Suprapubic skin (tissue), 4 donors: Measurements from ENCODE around the gene MAD1L1. TPM values are rescaled to one million over a fixed set of nuclear protein-coding genes. Genes with fewer than 3 reads are reported as not detected.

Source experiments
- DNase-seq, 2 donors: peaks; one replicate each; pipeline ENCODE4 v3.0.0-alpha.2; 2019; ENCODE audit warnings: low spot score in 2 of 2
- H3K27ac ChIP-seq: fragments of 200-600 bp; sonication (generic); one replicate; pipeline ENCODE4 v1.5.1; 2019
- H3K27me3 ChIP-seq: fragments of 200-600 bp; sonication (generic); one replicate; pipeline ENCODE4 v1.5.1; 2019
- H3K36me3 ChIP-seq: fragments of 200-600 bp; sonication (generic); one replicate; pipeline ENCODE4 v1.5.1; 2019
- H3K4me1 ChIP-seq: fragments of 200-600 bp; sonication (generic); one replicate; pipeline ENCODE4 v1.5.1; 2019
- H3K4me3 ChIP-seq: fragments of 200-600 bp; sonication (generic); one replicate; pipeline ENCODE4 v1.5.1; 2019; ENCODE audit warnings: mild to moderate bottlenecking
- H3K9me3 ChIP-seq: fragments of 200-600 bp; sonication (generic); one replicate; pipeline ENCODE4 v1.5.1; 2019
- CTCF ChIP-seq, 2 donors: fragments of 200-600 bp in 1 of 2; fragments of 450-650 bp in 1 of 2; sonication (generic) in 1 of 2; IDR thresholded peaks; one replicate each; pipeline ENCODE4 v1.5.1; 2016 to 2019; ENCODE audit warnings: antibody characterized with exemption in 2 of 2, mild to moderate bottlenecking in 1 of 2, moderate library complexity in 1 of 2
- EP300 ChIP-seq: sonication (generic); formaldehyde crosslinking; IDR thresholded peaks from one replicate; pipeline ENCODE4 v1.6.1; 2017; ENCODE audit warnings: antibody characterized with exemption
- POLR2A ChIP-seq, 2 donors: fragments of 450-650 bp; IDR thresholded peaks; one replicate each; pipeline ENCODE4 v1.6.1; 2017; ENCODE audit warnings: antibody characterized with exemption in 2 of 2, mild to moderate bottlenecking in 2 of 2, moderate library complexity in 2 of 2
- POLR2AphosphoS5 ChIP-seq, 3 donors: sonication (generic); formaldehyde crosslinking; IDR thresholded peaks; one replicate each; pipeline ENCODE4 v1.6.1; 2017; ENCODE audit warnings: antibody characterized with exemption in 3 of 3
- WGBS: methylation state at CpG from one replicate; pipeline ENCODE4 v1.1.5; 2018; 5-methylcytosine and 5-hydroxymethylcytosine counted together
- total RNA-seq, 4 donors: library from RNA; depleted of rRNA; stranded (reverse); fragments of >200 nt; gene quantifications; one replicate each; pipeline ENCODE4 v1.1.0, GENCODE V29; 2016

MAD1L1 gene
- total RNA-seq, 4 donors from 2014 or later, result 53.2 to 69.8 (median 62.2) TPM

DNA sequence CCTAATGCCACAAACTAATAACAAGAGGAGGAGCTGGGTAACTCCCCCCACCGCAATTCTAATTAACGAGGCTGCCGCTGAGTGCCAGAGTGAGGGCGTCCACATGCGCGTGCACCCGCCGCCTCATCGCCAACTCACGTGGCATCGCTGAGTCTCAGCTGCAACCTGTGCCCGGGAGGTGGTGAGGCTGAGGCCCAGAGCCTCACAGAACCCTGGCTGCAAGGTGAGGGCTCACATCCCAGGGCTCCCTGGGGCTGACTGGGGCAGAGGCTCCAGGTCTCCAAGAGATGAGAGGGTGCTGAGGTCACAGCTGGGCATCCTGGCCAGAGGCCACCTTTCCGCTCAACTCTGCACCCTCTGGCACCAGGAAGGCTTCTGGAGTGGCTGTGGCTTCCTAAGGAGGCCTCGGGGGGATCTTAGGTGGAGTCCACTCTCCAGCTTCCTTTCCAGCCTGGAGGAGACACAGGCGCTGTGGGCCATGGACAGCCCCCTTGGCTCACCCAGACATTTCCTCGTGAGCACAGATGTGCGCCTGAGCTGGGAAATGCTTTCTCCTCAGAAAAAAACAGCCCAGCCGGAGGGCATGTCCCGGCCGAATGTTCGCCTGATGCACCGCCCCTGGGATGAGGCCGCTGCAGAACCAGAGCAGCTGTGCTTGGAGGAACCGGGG, 242.6 kb downstream of the MAD1L1 start:
- no peak for TF ChIP-seq CTCF (IDR thresholded peaks at IDR 0.05)
- no peak for TF ChIP-seq POLR2A (IDR thresholded peaks at IDR 0.05)
- no peak for TF ChIP-seq EP300
- TF ChIP-seq POLR2AphosphoS5 (IDR thresholded peaks at IDR 0.05), result no peak
- Histone ChIP-seq H3K36me3 (no peaks in the 10 kb centered on the region), H3K4me3 (no peak overlapping the region), H3K9me3 (no peaks in the 10 kb centered on the region), H3K27ac (no peak overlapping the region), H3K4me1 (peaks cover 3% of the 10 kb centered on the region), H3K27me3 (no peaks in the 10 kb centered on the region)
- DNase-seq, result no peak
- 55% methylated on average over 10 of the region's 24 CpGs for WGBS

- H3K36me3 ChIP-seq, result no peaks in the 10 kb centered on the region
- no peak for DNase-seq
- WGBS, result 96% methylated on average over 22 of the region's 39 CpGs
- TF ChIP-seq POLR2AphosphoS5 (IDR thresholded peaks at IDR 0.05) (no peak), CTCF (IDR thresholded peaks at IDR 0.05) (no peak), POLR2A (IDR thresholded peaks at IDR 0.05) (no peak), EP300 (no peak)
- no peak overlapping the region for H3K4me3 ChIP-seq
- H3K27ac ChIP-seq, result no peak overlapping the region
- no peaks in the 10 kb centered on the region for H3K9me3 ChIP-seq
- H3K27me3 ChIP-seq, result no peaks in the 10 kb centered on the region
- H3K4me1 ChIP-seq, result peaks cover 3% of the 10 kb centered on the region
Measured at GRCh38 chr7:1989049-1989860, 243.5 kb downstream of the MAD1L1 start.

DNA sequence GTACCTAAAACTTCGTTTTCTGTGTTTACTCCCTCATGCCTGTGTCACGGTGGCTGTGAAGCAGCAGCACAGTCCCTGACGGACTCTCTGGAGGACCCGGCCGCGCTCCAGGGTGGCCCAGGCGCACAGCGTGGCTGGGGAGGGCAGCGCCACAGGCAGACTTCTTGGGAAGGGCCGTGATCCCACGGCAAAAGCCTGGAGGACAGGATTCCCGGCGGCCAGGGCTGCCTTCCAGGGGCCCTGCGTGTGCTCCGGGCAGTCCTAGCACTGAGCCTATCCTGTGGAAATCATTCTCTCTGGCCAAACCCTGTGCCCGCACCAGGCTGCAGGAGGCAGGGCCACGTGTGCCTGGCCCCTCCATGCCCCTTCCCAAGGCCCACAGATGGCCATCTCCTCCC, 244.2 kb downstream of the MAD1L1 start:
- H3K9me3 ChIP-seq, result no peaks in the 10 kb centered on the region

GRCh38 chr7:1987591-1988532, 244.9 kb downstream of the MAD1L1 start:
- H3K4me1 ChIP-seq, result peaks cover 3% of the 10 kb centered on the region
- H3K36me3 ChIP-seq, result no peaks in the 10 kb centered on the region
- no peak overlapping the region for H3K4me3 ChIP-seq
- no peak for TF ChIP-seq EP300
- no peak for TF ChIP-seq POLR2AphosphoS5 (IDR thresholded peaks at IDR 0.05)
- no peak for TF ChIP-seq CTCF (IDR thresholded peaks at IDR 0.05)
- no peak for TF ChIP-seq POLR2A (IDR thresholded peaks at IDR 0.05)
- no peaks in the 10 kb centered on the region for H3K27me3 ChIP-seq
- 84% methylated on average over 35 of the region's 43 CpGs for WGBS
- H3K27ac ChIP-seq, result no peak overlapping the region
- DNase-seq, result no peak
- H3K9me3 ChIP-seq, result no peaks in the 10 kb centered on the region

More for the DNA sequence above, 244.2 kb downstream of the MAD1L1 start:
- no peak for DNase-seq
- no peak overlapping the region for H3K4me3 ChIP-seq
- H3K27me3 ChIP-seq, result no peaks in the 10 kb centered on the region
- no peak overlapping the region for H3K27ac ChIP-seq
- H3K4me1 ChIP-seq, result peaks cover 3% of the 10 kb centered on the region
- no peaks in the 10 kb centered on the region for H3K36me3 ChIP-seq
- WGBS, result 96% methylated on average over 8 of the region's 17 CpGs
- TF ChIP-seq CTCF (IDR thresholded peaks at IDR 0.05) (no peak), POLR2A (IDR thresholded peaks at IDR 0.05) (no peak), EP300 (no peak), POLR2AphosphoS5 (IDR thresholded peaks at IDR 0.05) (no peak)
